Measurements from ENCODE around the gene RPP30. TPM values are rescaled to one million over a fixed set of nuclear protein-coding genes. Genes with fewer than 3 reads are reported as not detected.

The RPP30 gene
- total and polyA plus RNA-seq, 9 of the 15 experiments (the other 6 are each of a cell fraction or from before 2014, with no cell fraction given) = 37.3 to 170 (median 69.1) TPM

GRCh38 chr10:90871766-90872647 lies at the start of gene RPP30 (continued):
- TF ChIP-seq ELF1 (tag; IDR thresholded peaks at IDR 0.05) (no peak), CSDE1 (IDR thresholded peaks at IDR 0.05) (no peak), GMEB1 (CRISPR knock-in tag; IDR thresholded peaks at IDR 0.05) (no peak), ZNF316 (IDR thresholded peaks at IDR 0.05) (no peak)

GRCh38 chr10:90822508-90822907 lies 49.3 kb upstream of the RPP30 start:
- BruUV-seq (replicated peaks) = no TSS peak
- Histone ChIP-seq H2AFZ (ENCODE audit: low read depth, low read length) (no peak overlapping the region), H3K4me1 (replicated peaks in 1 of 2; ENCODE audit: control insufficient read depth in 2 of 2, insufficient read depth in 2 of 2, low read length in 2 of 2) (no peaks in the 10 kb centered on the region), H3K9me3 (replicated peaks; ENCODE audit: control insufficient read depth, insufficient read depth, low read depth, low read length) (no peaks in the 10 kb centered on the region), H3K9me1 (ENCODE audit: control insufficient read depth, insufficient read depth, low read length) (no peaks in the 10 kb centered on the region), H3K79me2 (ENCODE audit: control insufficient read depth, insufficient read depth, low read length) (no peaks in the 10 kb centered on the region), H3K36me3 (ENCODE audit: control insufficient read depth, insufficient read depth, low read length) (no peaks in the 10 kb centered on the region), H3K9ac (ENCODE audit: insufficient read depth in 1 of 2, low read depth in 2 of 2, low read length in 2 of 2) (no peak overlapping the region), H3K27me3 (ENCODE audit: control insufficient read depth in 2 of 2, insufficient read depth in 2 of 2, low read length in 2 of 2) (no peaks in the 10 kb centered on the region), H3K27ac (ENCODE audit: extremely low read depth, low read depth, low read length) (no peak overlapping the region), H3K4me3 (no peak overlapping the region), H4K20me1 (replicated peaks; ENCODE audit: control insufficient read depth, insufficient read depth, low read length) (no peaks in the 10 kb centered on the region), H3K4me2 (ENCODE audit: insufficient read depth, low read length) (no peak overlapping the region)
- intact Hi-C loops (cut with micrococcal nuclease) = no loop called here
- 0% methylated on average over 1 of the region's 1 CpG for WGBS (ENCODE audit: insufficient coverage, low coverage, missing lambda C conversion rate)
- CTCF ChIA-PET (ENCODE audit: low intra/inter-chr PET ratio) = no interaction called here
- DNase-seq (ENCODE audit: extremely low read depth in 1 of 4, low spot score in 3 of 4) = no peak
- FAIRE-seq = no peak
- in situ Hi-C loops (cut with MboI) = no loop called here
- POLR2A ChIA-PET = no interaction called here
- ATAC-seq = no peak
- no peak for TF ChIP-seq TCFL5 (CRISPR knock-in tag; conservative IDR thresholded peaks at IDR 0.05)
- TF ChIP-seq EHMT2 (IDR thresholded peaks at IDR 0.05) = no peak
- no peak for TF ChIP-seq JUN (IDR thresholded peaks at IDR 0.05; ENCODE audit: borderline replicate concordance, low read depth, low read length)
- no peak for TF ChIP-seq JUN (CRISPR knock-in tag; IDR thresholded peaks at IDR 0.05; ENCODE audit: borderline replicate concordance)
- no peak for TF ChIP-seq ZHX1 (conservative IDR thresholded peaks at IDR 0.05; ENCODE audit: low read length)
- no peak for TF ChIP-seq ZNF224 (CRISPR knock-in tag; IDR thresholded peaks at IDR 0.05)
- TF ChIP-seq FOXP1 (CRISPR knock-in tag; IDR thresholded peaks at IDR 0.05) = no peak
- TF ChIP-seq TCF15 (CRISPR knock-in tag; IDR thresholded peaks at IDR 0.05) = no peak
- no peak for TF ChIP-seq CBX2 (IDR thresholded peaks at IDR 0.05; ENCODE audit: insufficient read depth, low read length, poor library complexity, severe bottlenecking)
- no peak for TF ChIP-seq SFPQ (IDR thresholded peaks at IDR 0.05; ENCODE audit: low read depth, low read length)

All from K562 (cell line).